Left ventricle myocardium inferior (tissue), 1 donor: ENCODE measurements around the gene SLC27A2. TPM values are rescaled to one million over a fixed set of nuclear protein-coding genes. Genes with fewer than 3 reads are reported as not detected.
"Not testable (repeated sequence)": the region's sequence is repeated elsewhere in the genome, so short reads cannot be mapped to it uniquely, and the experiment has no call there.

Experiments
- DNase-seq: peaks from one replicate; pipeline ENCODE4 v3.0.0-alpha.2; 2020
- H3K27ac ChIP-seq: fragments of 200-600 bp; replicated peaks from 2 replicates; pipeline ENCODE4 v1.8.0; 2021
- H3K27me3 ChIP-seq: fragments of 200-600 bp; 2 replicates; pipeline ENCODE4 v1.8.0; 2021; ENCODE audit warnings: low read depth
- H3K36me3 ChIP-seq: fragments of 200-600 bp; 2 replicates; pipeline ENCODE4 v1.8.0; 2021
- H3K4me1 ChIP-seq: fragments of 200-600 bp; 2 replicates; pipeline ENCODE4 v1.8.0; 2021
- H3K4me3 ChIP-seq: fragments of 200-600 bp; 2 replicates; pipeline ENCODE4 v1.8.0; 2021; ENCODE audit warnings: mild to moderate bottlenecking, moderate library complexity
- H3K9me3 ChIP-seq: fragments of 200-600 bp; replicated peaks from 2 replicates; pipeline ENCODE4 v1.8.0; 2021
- intact Hi-C: fragments of 100-400 bp; cut with micrococcal nuclease; formaldehyde crosslinking; loops from one replicate; pipeline ENCODE4 v1.11.0; 2022
- total RNA-seq: library from RNA; stranded (reverse); fragmentation: NEBNext Ultra II Directional; extraction: Animal tissue kit (Norgen Biotek cat#: 25700); gene quantifications from one replicate; pipeline ENCODE4 v1.2.1, GENCODE V29; 2021
- TF ChIP-seq, protein P1 (sequence below): fragments of 200-600 bp; IDR thresholded peaks from 2 replicates; pipeline ENCODE4 v1.8.0; 2021; ENCODE audit warnings: antibody characterized with exemption, mild to moderate bottlenecking, borderline replicate concordance
- donor health status: DM: no; HTN: yes; CAD: no; lungs with severe emphysema.

Gene SLC27A2
- total RNA-seq, 1 donor from 2014 or later, result not detected

DNA sequence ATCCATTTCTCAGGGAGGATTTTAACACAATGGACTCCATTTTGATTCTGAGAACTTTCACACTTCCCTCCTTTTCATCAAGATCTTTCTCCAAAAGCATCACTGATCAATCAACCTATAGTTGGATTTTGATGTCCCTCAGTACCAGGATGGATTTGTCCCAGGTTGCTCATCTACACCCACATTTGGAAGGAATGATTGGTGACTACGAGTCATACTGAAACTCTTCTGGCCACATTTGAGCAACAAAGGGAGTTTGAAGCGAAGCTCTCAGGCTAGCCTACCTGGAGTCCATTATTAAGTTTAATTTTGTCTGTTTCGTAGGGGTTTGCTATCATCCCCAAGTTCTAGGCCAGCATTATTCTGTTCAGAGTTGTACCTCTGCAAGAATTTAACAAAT lies 31.6 kb upstream of the SLC27A2 start:
- no peak overlapping the region for H3K4me3 ChIP-seq
- no peaks in the 10 kb centered on the region for H3K27me3 ChIP-seq
- intact Hi-C loops, result no loop called here
- H3K4me1 ChIP-seq, result no peaks in the 10 kb centered on the region
- no peak for DNase-seq
- TF ChIP-seq, protein P1, sequence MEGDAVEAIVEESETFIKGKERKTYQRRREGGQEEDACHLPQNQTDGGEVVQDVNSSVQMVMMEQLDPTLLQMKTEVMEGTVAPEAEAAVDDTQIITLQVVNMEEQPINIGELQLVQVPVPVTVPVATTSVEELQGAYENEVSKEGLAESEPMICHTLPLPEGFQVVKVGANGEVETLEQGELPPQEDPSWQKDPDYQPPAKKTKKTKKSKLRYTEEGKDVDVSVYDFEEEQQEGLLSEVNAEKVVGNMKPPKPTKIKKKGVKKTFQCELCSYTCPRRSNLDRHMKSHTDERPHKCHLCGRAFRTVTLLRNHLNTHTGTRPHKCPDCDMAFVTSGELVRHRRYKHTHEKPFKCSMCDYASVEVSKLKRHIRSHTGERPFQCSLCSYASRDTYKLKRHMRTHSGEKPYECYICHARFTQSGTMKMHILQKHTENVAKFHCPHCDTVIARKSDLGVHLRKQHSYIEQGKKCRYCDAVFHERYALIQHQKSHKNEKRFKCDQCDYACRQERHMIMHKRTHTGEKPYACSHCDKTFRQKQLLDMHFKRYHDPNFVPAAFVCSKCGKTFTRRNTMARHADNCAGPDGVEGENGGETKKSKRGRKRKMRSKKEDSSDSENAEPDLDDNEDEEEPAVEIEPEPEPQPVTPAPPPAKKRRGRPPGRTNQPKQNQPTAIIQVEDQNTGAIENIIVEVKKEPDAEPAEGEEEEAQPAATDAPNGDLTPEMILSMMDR, result no peak
- H3K36me3 ChIP-seq, result no peaks in the 10 kb centered on the region
- H3K27ac ChIP-seq, result no peak overlapping the region
- H3K9me3 ChIP-seq, result peaks cover 13% of the 10 kb centered on the region

DNA sequence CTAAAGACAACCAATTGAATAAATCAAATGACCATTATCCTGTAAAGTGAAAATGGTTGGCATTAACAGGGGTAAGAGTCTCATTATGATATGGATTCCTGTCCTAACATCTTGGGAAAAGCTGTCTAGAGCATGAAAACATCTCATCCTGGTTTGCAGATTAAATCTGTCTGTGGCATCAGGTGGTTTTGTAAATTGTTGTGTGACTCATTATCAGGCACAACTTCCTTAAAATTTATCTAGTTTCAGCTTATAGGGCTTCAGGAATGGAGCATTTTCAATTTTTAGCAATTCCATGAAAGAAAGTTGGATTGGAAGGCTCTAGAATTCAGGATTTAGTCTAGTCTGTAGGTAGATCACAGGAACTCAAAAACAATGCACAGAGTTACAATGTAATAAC lies 31.1 kb upstream of the SLC27A2 start:
- Histone ChIP-seq H3K9me3 (peaks cover 17% of the 10 kb centered on the region), H3K4me1 (no peaks in the 10 kb centered on the region)
- TF ChIP-seq, protein P1, result no peak

DNA sequence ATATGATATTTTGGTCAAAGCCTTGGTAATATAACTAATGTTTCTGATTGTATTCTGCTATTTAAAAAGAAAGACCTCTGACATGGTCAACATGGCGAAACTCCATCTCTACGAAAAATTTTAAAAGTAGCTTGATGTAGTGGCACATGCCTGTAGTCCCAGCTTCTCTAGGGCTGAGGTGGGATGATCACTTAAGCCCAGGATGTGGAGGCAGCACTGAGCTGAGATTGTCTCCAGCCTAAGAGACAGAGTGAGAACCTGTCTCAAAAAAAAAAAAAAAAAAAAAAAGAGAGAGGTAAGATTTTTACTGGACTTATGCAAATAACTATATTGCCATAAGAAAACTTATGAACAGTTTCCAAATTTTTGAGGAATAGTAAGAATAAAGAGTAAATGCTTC lies 30.5 kb upstream of the SLC27A2 start:
- no peak for DNase-seq
- TF ChIP-seq, protein P1, result no peak
- intact Hi-C loops, result no loop called here
- Histone ChIP-seq H3K4me3 (no peak overlapping the region), H3K36me3 (no peaks in the 10 kb centered on the region), H3K27me3 (no peaks in the 10 kb centered on the region), H3K9me3 (peaks cover 17% of the 10 kb centered on the region), H3K4me1 (no peaks in the 10 kb centered on the region), H3K27ac (no peak overlapping the region)

More for the DNA sequence above, 31.1 kb upstream of the SLC27A2 start:
- no peaks in the 10 kb centered on the region for H3K36me3 ChIP-seq
- no peaks in the 10 kb centered on the region for H3K27me3 ChIP-seq
- no peak for DNase-seq
- H3K4me3 ChIP-seq, result no peak overlapping the region
- H3K27ac ChIP-seq, result no peak overlapping the region
- intact Hi-C loops, result no loop called here

DNA sequence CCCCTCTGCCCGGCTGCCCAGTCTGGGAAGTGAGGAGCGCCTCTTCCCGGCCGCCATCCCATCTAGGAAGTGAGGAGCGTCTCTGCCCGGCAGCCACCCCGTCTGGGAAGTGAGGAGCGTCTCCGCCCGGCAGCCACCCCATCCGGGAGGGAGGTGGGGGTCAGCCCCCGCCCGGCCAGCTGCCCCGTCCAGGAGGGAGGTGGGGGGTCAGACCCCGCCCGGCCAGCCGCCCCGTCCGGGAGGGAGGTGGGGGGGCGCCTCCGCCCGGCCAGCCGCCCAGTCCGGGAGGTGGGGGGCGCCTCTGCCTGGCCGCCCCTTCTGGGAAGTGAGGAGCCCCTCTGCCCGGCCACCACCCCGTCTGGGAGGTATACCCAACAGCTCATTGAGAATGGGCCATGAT lies 23.8 kb upstream of the SLC27A2 start:
- intact Hi-C loops, H3K27me3 ChIP-seq, H3K4me1 ChIP-seq, H3K4me3 ChIP-seq, H3K27ac ChIP-seq, H3K36me3 ChIP-seq, DNase-seq: not testable (repeated sequence)
- peaks cover 26% of the 10 kb centered on the region for H3K9me3 ChIP-seq

DNA sequence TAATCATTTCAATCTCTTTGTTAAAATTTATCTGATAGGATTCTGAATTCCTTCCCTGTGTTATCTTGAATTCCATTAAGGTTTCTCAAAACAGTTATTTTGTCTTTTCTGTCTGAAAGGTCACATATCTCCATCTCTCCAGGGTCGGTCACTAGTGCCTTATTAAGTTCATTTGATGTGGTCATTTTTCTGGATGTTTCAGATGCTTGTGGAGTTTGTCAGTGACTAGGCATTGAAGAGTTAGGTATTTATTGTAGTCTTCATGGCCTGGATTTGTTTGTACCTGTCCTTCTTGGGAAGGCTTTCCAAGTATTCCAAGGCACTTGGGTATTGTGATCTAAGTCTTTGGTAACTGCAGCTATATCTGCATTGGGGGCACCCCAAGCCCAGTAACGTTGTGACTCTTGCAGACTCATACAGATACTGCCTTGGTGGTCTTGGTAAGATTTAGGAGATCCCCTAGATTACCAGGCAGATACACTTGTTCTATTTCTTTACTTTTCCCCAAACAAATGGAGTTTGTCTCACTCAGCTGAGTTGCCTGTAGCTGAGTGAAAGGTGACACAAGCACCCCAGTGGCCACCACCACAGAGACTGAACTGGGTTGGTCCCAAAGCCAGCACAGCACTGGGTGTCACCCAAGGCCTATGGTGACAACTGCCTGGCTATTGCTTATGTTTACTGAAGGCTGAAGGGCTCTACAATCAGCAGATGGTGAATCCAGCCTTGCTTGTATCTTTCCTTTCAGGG lies 18.9 kb upstream of the SLC27A2 start:
- no peak for DNase-seq
- peaks cover 12% of the 10 kb centered on the region for H3K27me3 ChIP-seq
- H3K36me3 ChIP-seq, result no peaks in the 10 kb centered on the region
- peaks cover 4% of the 10 kb centered on the region for H3K9me3 ChIP-seq
- intact Hi-C loops, result no loop called here
- H3K27ac ChIP-seq, result no peak overlapping the region
- H3K4me1 ChIP-seq, result no peaks in the 10 kb centered on the region
- H3K4me3 ChIP-seq, result no peak overlapping the region
- TF ChIP-seq, protein P1, result no peak

DNA sequence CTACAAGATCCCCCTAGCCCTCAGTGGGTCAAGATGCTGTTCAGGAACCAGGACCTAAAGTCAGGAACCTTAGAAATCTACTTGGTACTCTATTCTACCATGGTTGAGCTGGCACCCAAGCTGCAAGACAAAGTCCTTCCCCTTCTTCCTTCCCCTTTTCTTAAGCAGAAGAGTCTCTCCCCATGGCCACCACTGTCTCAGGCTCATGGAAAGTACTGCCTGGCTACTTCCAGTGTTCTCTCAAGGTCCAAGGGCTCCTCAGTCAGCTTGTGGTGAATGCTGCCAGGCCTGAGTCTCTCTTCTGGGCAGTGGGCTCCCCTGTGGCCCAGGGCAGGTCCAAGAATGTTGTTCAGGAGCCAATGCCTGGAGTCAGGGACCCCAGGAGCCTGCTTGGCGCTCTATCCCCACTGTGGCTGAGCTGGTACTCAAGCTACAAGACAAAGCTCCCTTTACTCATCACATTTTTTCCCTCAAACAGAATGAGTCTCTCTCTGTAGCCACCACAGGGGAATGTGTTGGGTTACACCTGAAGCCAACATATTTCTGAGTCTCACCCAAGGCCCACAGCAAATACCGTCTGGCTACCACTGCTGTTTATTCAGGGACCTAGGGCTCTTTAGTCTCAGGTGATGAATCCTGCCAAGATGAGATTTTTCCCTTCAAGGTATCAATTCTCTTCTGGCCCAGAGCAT lies 18.1 kb upstream of the SLC27A2 start:
- H3K9me3 ChIP-seq, result peaks cover 4% of the 10 kb centered on the region
- TF ChIP-seq, protein P1, result no peak
- intact Hi-C loops, result no loop called here
- peaks cover 12% of the 10 kb centered on the region for H3K27me3 ChIP-seq
- H3K4me3 ChIP-seq, result no peak overlapping the region
- no peaks in the 10 kb centered on the region for H3K36me3 ChIP-seq
- H3K27ac ChIP-seq, result no peak overlapping the region
- no peak for DNase-seq
- H3K4me1 ChIP-seq, result no peaks in the 10 kb centered on the region
